GM19043 (cell line): Measurements from ENCODE around the gene CEMIP.

Source experiments
- ATAC-seq: cut with Tn5 transposase; IDR thresholded peaks from one replicate; pipeline ENCODE4 v1.9.1; 2021; ENCODE audit warnings: low read depth; ENCODE audit not compliant: unreplicated experiment

The CEMIP gene

GRCh38 chr15:80841541-80841940, 62.4 kb downstream of the CEMIP start:
- ATAC-seq, result no peak

GRCh38 chr15:80844011-80844732, 65.0 kb downstream of the CEMIP start:
- no peak for ATAC-seq

GRCh38 chr15:80846031-80846815, 67.1 kb downstream of the CEMIP start:
- no peak for ATAC-seq

- ATAC-seq, result no peak
Observed at GRCh38 chr15:80849308-80849707, 70.1 kb downstream of the CEMIP start.

GRCh38 chr15:80850941-80851451, 71.8 kb downstream of the CEMIP start:
- ATAC-seq, result no peak

GRCh38 chr15:80852676-80853075, 73.5 kb downstream of the CEMIP start:
- ATAC-seq, result no peak

- ATAC-seq, result no peak
Observed at GRCh38 chr15:80854104-80854503, 74.9 kb downstream of the CEMIP start.

GRCh38 chr15:80855206-80855605, 76.0 kb downstream of the CEMIP start:
- ATAC-seq, result no peak

GRCh38 chr15:80856400-80856799, 77.2 kb downstream of the CEMIP start:
- no peak for ATAC-seq

- ATAC-seq, result no peak
Observed at GRCh38 chr15:80856809-80857377, 77.7 kb downstream of the CEMIP start.

- no peak for ATAC-seq
Observed at GRCh38 chr15:80861731-80862170, 82.6 kb downstream of the CEMIP start.

GRCh38 chr15:80864666-80865065, 85.5 kb downstream of the CEMIP start:
- no peak for ATAC-seq

GRCh38 chr15:80866936-80867335, 87.8 kb downstream of the CEMIP start:
- ATAC-seq, result no peak

GRCh38 chr15:80870366-80870765, 91.2 kb downstream of the CEMIP start:
- no peak for ATAC-seq

GRCh38 chr15:80870893-80871292, 91.7 kb downstream of the CEMIP start:
- ATAC-seq, result no peak

- ATAC-seq, result no peak
Observed at GRCh38 chr15:80871858-80872257, 92.7 kb downstream of the CEMIP start.

GRCh38 chr15:80873366-80873952, 94.3 kb downstream of the CEMIP start:
- no peak for ATAC-seq

GRCh38 chr15:80875568-80876347, 96.6 kb downstream of the CEMIP start:
- no peak for ATAC-seq

- no peak for ATAC-seq
Observed at GRCh38 chr15:80876348-80876674, 97.1 kb downstream of the CEMIP start.

- no peak for ATAC-seq
Observed at GRCh38 chr15:80878242-80878866, 99.2 kb downstream of the CEMIP start.
